GM12891 (cell line): ENCODE data around the gene DAB1.

Experiments
- POLR2A ChIP-seq: IDR thresholded peaks from 2 replicates; pipeline ENCODE4 v1.6.1; 2011; ENCODE audit warnings: low read depth, low read length, control low read depth
- POLR2AphosphoS5 ChIP-seq: IDR thresholded peaks from 2 replicates; pipeline ENCODE4 v1.6.1; 2011; ENCODE audit warnings: low read depth, low read length, control low read depth
- POU2F2 ChIP-seq: IDR thresholded peaks from 2 replicates; pipeline ENCODE4 v1.6.1; 2011; ENCODE audit warnings: low read depth, mild to moderate bottlenecking, control low read depth, low read length, moderate library complexity
- SPI1 ChIP-seq: IDR thresholded peaks from 2 replicates; pipeline ENCODE4 v1.6.1; 2011; ENCODE audit warnings: low read depth, low read length, control low read depth
- TAF1 ChIP-seq: IDR thresholded peaks from 2 replicates; pipeline ENCODE4 v1.6.1; 2011; ENCODE audit warnings: low read depth, low read length, control low read depth

GRCh38 chr1:57079454-57080157, 344.3 kb downstream of the DAB1 start:
- TF ChIP-seq POU2F2 (no peak), POLR2A (no peak), POLR2AphosphoS5 (no peak), TAF1 (no peak), SPI1 (no peak)
